ENCODE measurements around the gene FZR1. TPM values are rescaled to one million over a fixed set of nuclear protein-coding genes. Genes with fewer than 3 reads are reported as not detected.

FZR1 gene
- total and polyA plus RNA-seq, 2 of the 13 experiments (the other 11 are each of a cell fraction or from before 2014, with no cell fraction given) = 29.0 to 30.8 TPM

DNA sequence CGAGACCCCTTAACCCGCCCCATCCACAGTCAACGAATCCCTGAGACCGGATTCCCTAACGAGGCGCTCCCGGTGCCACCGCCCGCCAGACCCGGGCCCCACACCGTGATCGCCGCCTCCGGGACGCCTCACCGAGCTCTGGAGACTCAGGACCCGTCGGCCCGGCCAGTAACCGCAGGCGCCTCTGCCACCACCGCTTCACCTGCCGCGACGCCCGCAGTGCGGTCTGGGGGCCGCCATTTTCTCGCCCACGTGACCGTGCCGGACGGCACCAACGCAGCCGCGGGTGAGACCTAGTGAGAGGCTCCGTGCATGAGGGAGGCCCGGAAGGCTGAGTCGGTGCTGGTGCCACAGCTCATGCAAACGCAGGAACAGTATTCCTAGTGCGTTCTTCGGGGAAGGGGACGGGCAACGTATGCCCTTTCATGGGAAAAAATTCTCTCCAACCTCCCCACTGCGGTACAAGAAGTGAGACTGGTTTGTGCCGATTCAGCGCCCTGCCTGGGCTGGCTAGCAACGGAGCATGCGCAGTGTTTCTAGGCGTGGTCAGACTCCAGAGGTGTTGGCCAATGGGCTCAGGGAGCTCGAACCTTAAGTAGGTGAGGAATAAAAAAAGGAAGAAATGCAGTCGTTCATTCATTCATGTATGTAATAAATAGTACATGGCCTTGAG is 5.5 kb upstream of the FZR1 start, which contains the start of gene DOHH (continued):
- TF ChIP-seq ZNF280B (CRISPR knock-in tag; IDR thresholded peaks at IDR 0.05; ENCODE audit: borderline replicate concordance) (peak; percentile 73; the same call in 1 of the 2 replicates), RARG (CRISPR knock-in tag; IDR thresholded peaks at IDR 0.05; ENCODE audit: low read depth) (no peak; the same call in 1 of the 2 replicates), REST (IDR thresholded peaks at IDR 0.05; ENCODE audit: borderline replicate concordance in 1 of 2, low read depth in 1 of 2, low read length in 2 of 2) (peak in 1 of 2 experiments; percentile 83; a peak in 1 of 4 replicates), ZFP90 (CRISPR knock-in tag; IDR thresholded peaks at IDR 0.05; ENCODE audit: borderline replicate concordance) (no peak; the same call in 1 of the 2 replicates), ARHGAP35 (CRISPR knock-in tag; IDR thresholded peaks at IDR 0.05; ENCODE audit: borderline replicate concordance) (0 out of 2 replicates have a peak, but pooled peaks have one; percentile 41), ZNF570 (CRISPR knock-in tag; IDR thresholded peaks at IDR 0.05; ENCODE audit: borderline replicate concordance) (peak; percentile 73; the same call in 1 of the 2 replicates), ZNF747 (CRISPR knock-in tag; IDR thresholded peaks at IDR 0.05; ENCODE audit: borderline replicate concordance) (peak; percentile 87), MAFK (conservative IDR thresholded peaks at IDR 0.05 in 1 of 2, IDR thresholded peaks at IDR 0.05 in 1 of 2; ENCODE audit: low read length in 2 of 2) (peak; percentile 65 to 93), SP5 (CRISPR knock-in tag; IDR thresholded peaks at IDR 0.05; ENCODE audit: borderline replicate concordance, low read depth) (no peak), ZNF564 (CRISPR knock-in tag; IDR thresholded peaks at IDR 0.05) (peak; percentile 87), RBAK (CRISPR knock-in tag; IDR thresholded peaks at IDR 0.05) (no peak), ZZZ3 (CRISPR knock-in tag; IDR thresholded peaks at IDR 0.05; ENCODE audit: borderline replicate concordance) (no peak), RFXAP (CRISPR knock-in tag; IDR thresholded peaks at IDR 0.05; ENCODE audit: borderline replicate concordance) (peak; percentile 97), TBL1XR1 (IDR thresholded peaks at IDR 0.05; ENCODE audit: borderline replicate concordance, low read length, partially characterized antibody) (no peak), SYNCRIP (IDR thresholded peaks at IDR 0.05; ENCODE audit: insufficient read depth, low read depth, low read length) (no peak), ZMYM4 (CRISPR knock-in tag; IDR thresholded peaks at IDR 0.05) (peak; percentile 69), ISX (CRISPR knock-in tag; conservative IDR thresholded peaks at IDR 0.05) (no peak), MBD4 (IDR thresholded peaks at IDR 0.05; ENCODE audit: borderline replicate concordance, low read length) (no peak)
- TF ChIP-seq, protein P1, sequence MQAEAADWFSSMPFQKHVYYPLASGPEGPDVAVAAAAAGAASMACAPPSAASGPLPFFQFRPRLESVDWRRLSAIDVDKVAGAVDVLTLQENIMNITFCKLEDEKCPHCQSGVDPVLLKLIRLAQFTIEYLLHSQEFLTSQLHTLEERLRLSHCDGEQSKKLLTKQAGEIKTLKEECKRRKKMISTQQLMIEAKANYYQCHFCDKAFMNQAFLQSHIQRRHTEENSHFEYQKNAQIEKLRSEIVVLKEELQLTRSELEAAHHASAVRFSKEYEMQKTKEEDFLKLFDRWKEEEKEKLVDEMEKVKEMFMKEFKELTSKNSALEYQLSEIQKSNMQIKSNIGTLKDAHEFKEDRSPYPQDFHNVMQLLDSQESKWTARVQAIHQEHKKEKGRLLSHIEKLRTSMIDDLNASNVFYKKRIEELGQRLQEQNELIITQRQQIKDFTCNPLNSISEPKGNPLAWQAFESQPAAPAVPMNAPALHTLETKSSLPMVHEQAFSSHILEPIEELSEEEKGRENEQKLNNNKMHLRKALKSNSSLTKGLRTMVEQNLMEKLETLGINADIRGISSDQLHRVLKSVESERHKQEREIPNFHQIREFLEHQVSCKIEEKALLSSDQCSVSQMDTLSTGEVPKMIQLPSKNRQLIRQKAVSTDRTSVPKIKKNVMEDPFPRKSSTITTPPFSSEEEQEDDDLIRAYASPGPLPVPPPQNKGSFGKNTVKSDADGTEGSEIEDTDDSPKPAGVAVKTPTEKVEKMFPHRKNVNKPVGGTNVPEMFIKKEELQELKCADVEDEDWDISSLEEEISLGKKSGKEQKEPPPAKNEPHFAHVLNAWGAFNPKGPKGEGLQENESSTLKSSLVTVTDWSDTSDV (CRISPR knock-in tag; IDR thresholded peaks at IDR 0.05) = peak; percentile 75; the same call in 1 of the 2 replicates

All from HepG2 (cell line).